GM21447 (cell line): ENCODE data around the gene CRYGC.
"Not testable (repeated sequence)": the region's sequence is repeated elsewhere in the genome, so short reads cannot be mapped to it uniquely, and the experiment has no call there.

Experiments used
- ATAC-seq: cut with Tn5 transposase; IDR thresholded peaks from one replicate; pipeline ENCODE4 v1.9.1; 2021; ENCODE audit not compliant: unreplicated experiment

The CRYGC gene

DNA sequence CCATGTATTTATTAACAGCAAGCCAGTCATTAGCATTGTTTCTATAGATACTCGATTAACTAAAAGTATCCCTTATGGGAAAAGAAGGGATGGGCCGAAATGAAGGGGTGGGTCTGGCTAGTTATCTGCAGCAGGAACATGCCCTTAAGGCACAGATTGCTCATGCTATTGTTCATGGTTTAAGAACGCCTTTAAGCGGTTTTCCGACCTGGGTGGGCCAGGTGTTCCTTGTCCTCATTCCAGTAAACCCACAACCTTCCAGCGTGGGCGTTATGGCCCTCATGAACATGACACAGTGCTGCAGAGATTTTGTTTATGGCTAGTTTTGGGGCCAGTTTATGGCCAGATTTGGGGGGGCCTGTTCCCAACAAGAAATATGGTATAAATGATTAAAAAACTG, 8.7 kb upstream of the CRYGC start:
- ATAC-seq = not testable (repeated sequence)

DNA sequence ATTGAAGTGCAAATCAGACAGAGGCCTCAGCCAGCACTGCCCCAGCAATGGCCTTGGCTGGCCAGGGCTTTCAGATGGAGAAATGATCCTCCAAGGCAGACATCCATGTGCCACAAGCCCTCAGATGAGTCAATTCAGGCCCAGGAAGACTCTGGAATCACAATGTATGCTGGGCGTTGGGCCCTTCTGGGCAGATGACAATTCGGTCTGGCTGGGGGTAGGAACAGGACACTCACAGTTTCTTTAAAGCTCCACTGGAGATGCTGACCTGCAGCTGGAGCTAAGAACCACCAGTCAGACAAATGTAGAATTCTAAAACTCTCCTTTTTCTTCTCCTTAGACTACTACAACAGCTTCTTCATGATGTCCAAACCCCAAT, 7.1 kb upstream of the CRYGC start:
- no peak for ATAC-seq

DNA sequence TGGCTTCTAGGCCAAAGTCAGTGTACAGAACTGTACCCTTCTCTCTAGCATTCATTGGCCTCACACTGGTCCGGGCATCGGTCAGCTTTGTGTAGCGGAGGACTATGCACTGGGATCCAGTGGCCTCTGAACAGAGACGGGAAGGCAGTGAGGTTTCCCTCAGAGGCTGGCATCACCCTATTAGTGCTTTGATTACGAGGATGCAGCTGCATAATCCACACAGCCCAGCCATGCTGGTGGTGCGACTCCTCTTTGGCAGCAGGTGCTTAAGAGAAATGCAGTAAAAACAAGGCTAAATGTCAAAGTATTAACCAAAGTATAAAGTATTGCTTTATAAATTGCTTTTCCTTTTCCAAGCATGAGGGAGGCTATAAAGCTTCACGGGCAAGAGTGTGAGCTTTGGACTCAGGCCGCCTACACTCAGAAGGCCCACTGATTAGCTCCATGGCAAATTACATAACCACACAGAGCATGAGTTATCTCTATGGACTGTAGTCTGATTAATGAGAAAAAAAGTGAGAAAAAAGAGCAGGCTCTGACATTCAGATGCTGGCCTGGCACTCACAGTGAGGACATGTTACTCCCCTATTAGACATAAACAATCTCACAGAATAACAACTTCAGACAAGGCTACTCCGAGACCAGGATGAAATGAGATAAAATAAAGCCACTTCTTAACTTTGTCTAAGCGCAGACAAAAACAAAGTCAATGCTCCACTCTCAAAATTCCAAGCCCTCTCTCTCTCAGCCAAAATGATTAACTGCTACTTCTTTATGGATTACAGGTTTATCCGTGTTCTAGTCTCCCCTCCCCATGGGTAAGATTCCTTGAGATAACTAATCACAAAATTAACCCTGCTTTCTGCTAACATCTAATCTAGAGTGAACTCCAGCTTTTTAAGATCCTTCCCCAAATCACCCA, 6.4 kb upstream of the CRYGC start:
- no peak for ATAC-seq

DNA sequence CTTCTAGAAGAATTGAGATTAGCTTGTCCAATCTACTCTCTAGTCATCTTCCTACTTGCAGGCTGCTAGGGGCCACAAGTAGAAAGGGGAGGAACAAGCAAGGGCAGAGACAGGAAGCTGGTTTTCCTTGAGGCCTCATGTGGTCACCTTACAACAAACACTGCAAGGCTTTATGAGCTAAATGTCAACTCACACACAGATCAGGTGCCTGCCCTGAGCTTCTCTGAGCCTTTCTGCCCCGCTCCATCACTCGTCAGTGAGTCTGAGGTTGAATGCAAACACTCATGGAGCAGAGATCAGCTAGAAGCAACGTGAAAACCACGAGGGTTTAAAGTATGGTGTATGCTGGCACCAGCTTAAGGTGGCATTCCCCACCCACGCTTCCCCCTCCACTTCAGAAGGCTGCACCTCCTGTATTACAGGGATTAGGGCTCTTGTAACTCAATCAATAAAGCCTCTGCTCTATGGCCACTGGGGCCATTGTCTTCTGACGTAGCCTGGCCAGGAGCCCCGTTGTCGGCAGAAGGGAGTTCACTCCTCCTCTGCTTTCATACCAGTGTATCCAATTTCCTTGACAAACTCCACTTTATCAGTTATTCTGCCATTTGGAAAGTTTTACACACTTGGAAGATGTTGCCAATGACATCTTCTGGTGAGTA, 5.4 kb upstream of the CRYGC start:
- ATAC-seq = peak; percentile 61

DNA sequence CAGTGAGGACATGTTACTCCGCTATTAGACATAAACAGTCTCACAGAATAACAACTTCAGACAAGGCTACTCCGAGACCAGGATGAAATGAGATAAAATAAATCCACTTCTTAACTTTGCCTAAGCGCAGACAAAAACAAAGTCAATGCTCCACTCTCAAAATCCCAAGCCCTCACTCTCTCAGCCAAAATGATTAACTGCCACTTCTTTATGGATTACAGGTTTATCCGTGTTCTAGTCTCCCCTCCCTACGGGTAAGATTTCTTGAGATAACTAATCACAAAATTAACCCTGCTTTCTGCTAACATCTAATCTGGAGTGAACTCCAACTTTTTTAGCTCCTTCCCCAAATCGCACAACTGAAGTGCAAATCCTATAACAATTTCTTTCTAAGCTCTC, 1.1 kb upstream of the CRYGC start:
- ATAC-seq = no peak

DNA sequence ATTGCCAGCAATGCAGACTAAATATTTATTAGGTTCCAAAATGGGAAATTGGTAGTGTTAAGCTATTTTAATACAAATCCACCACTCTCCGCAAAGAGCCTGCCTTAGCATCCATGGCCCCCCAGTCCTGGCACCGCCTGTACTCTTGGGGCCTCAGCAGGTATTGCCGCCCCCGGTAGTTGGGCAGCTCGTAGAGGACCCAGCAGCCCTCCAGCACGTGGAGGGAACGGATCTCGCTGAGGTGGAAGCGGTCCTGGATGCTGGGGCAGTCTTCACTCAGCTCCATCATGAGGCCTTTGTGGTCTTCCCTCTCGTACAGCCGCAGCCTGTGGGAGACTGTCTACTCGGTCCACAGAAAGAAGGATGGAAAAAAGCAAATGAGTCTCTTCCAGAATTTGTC, 1.5 kb downstream of the CRYGC start:
- no peak for ATAC-seq

DNA sequence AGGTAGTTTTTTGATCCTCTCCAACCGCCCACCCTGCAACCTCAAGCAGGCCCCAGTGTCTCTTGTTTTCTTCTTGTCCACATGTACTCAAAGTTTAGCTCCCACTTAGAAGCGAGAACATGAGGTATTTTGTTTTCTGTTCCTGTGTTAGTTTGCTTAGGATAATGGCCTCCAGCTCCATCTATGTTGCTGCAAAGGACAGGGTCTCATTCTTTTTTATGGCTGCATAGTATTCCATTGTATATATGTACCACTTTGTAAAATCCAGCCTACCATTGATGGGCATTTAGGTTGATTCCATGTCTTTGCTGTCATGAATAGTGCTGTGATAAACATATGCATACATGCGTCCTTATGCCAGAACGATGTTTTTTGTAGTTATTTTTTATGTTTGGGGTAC, 2.5 kb downstream of the CRYGC start:
- ATAC-seq = no peak

DNA sequence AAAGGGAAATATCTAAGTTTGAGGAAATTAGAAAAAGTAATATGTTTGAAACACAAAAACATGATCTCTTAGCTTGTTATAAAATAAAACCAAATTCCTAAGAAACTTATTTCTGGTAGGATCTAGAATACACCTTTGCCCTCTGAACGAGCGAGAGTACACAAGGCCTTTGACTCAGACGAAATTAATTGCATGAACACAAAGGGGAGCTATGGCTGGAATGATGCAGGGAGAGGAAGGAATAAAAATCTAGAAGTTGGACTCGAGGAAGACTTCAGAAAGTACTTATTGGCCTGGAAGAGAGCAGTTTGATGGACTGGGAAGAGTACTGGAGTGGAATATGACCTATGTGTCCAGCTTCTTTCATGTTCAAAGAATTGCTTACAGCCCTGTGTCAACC, 4.4 kb downstream of the CRYGC start:
- no peak for ATAC-seq

DNA sequence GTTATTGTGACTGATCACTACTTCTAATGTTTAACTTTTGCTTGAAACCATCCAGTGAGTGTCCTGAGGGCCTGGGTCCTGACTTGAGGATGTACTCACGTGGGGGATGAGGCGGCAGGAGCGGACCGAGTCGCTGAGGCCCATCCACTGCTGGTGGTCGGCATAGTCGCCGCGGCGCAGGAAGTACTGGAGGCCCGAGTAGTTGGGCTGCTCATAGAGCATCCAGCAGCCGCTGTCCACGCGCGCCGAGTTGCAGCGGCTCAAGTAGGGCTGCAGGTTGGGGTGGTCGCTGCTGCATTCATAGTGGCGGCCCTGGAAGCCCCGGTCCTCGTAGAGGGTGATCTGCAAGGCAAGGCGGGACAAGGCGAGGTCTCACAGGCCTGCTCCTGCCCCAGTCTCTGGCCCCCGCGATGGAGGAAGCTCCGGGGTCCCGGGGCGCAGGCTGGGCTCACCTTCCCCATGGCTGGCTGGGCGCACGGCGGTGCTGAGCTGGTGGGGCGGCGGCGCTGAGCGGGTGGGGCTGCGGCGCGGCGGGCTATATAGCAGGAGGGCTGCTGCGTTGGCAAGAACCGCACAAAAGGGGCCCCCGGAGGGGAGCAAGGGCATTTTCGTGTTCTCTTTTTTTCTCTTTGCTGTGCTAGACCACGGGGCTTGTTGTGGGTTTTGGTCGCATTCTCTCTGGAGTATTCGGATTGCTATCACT, 5.5 kb downstream of the CRYGC start, which contains the start of gene CRYGD:
CRYGD (minus strand) TSS at position 512 of the 703 bp plus-strand sequence; CDS start at position 461, 51 bp downstream.
- not testable (repeated sequence) for ATAC-seq

DNA sequence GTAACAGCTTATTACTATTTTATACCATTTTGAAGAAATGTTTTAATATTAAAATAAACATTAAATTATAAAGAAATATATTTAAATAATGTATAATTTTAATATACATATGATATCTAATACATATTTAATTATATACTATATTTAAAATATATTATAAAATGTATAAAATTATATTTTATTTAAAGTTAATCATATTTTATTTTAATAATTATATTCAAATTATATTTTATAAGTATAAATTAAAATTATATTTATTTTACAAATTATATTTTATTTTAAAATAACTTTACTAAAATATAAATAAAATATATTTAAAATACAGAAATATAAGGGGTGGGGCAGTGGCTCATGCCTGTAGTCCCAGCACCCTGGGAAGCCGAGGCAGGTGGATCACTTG, 7.4 kb downstream of the CRYGC start:
- ATAC-seq = no peak

DNA sequence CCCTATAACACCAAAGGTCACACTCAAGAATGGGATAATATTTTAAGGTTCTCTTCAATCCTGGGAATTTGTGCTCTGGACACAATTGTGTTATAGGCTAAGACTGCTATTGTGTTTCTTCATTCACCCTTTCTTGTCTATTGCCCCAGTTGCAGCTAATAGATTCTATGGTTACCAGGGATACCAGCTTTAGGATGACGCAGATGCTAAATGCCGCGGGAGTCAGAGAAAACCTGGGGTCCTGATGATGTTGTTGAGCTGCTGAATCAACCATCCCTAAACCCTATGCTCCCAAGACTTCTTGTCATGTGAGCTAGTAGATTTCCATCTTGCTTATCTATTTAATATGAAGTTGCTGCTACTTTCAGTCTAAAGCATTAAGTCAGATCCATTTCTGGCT, 10.7 kb downstream of the CRYGC start:
- no peak for ATAC-seq

DNA sequence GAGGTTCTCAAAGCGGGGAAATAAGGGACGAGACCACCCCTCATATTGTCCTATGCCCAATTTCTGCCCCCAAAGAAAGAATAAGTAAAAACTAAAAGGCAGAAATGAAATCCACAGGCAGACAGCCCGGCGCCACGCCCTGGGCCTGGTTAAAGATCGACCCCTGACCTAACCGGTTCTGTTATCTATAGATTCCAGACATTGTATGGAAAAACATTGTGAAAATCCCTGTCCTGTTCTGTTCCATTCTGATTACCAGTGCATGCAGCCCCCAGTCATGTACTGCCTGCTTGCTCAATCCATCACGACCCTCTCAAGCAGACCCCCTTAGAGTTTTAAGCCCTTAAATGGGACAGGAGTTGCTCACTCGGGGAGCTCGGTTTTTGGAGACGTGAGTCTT, 12.2 kb downstream of the CRYGC start:
- ATAC-seq = not testable (repeated sequence)

DNA sequence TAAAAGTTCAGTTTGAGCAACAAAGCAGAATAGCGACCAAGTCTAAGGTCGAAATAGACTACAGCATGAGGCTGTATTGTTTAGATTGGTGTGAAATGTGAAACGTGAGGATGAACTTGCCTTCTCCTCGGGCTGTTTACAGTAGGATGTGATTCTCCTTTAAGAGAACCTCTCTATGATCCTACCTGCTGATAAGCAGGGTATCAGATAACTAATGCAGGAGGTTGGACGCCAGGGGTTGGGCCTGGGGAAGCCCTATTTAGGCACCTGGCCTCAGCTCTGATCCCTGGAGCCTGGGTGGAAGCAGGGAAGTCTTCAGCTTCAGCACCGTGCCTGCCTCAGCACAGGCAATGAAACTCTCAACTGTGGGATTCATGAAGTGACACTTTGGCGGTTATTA, 16.7 kb downstream of the CRYGC start:
- ATAC-seq = no peak

DNA sequence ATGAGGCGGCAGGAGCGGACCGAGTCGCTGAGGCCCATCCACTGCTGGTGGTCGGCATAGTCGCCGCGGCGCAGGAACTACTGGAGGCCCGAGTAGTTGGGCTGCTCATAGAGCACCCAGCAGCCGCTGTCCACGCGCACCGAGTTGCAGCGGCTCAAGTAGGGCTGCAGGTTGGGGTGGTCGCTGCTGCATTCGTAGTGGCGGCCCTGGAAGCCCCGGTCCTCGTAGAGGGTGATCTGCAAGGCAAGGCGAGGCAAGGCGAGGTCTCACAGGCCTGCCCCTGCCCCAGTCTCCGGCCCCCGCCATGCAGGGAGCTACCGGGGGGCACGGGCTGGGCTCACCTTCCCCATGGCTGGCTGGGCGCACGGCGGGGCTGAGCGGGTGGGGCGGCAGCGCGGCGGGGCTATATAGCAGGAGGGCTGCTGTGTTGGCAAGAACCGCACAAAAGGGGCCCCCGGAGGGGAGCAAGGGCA, 17.3 kb downstream of the CRYGC start:
- not testable (repeated sequence) for ATAC-seq

DNA sequence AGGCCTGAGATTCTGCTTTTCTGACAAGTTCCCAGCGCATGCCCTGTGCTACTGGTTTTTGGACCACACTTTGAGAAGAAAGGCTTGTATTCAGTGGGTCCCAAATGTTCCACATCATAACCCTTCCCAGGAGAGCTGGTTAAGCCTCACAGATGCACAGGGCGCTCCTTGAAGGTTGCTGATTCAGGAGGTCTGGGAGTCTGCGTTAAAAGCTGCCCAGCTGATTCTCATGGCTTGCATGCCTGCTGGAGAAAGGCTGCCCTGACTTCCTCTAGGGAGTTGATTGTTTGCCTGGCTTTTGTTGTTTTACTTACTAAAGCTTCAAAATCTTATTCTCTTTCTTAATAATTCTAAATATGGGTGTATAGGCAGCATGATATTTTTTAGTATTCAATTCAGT, 26.0 kb downstream of the CRYGC start:
- ATAC-seq = no peak

DNA sequence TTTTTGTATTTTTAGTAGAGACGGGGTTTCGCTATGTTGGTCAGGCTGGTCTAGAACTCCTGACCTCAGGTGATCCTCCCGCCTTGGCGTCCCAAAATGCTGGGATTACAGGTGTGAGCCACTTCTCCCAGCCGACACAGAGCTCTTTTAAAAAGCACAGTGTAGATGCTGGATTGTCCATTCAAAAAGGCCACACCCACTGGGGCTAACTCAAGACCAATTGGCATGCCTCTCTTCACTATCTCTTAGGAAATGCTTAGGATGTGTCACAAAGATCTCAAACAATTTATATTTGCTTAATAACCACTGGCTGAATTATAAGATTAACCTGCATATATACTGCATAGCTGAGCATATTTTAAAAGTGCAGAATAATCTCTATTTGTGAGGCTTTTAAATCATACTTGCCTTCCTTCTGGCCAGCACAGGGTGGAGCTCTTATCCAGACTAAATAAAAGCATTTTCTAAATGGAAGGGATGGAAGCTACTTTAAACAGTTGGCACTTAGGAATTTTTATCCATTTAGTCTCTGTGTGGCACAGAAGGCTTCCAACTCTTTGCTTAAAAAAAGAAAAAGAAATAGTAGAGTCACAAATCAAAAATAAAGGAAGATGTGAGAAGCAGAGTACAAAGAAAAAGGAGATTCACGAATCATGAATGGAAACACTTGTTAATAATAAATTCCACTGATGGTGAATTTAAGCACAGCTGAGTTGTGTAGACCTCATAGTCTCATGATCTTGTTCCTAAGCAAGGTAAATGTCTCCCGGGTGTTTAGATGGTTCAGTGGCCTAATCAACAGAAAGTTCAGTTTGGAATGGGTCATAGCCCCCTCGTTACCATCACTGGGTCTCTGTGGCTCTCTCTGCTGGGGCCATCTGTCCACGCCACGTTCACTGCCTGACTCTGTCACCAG, 27.7 kb downstream of the CRYGC start:
- ATAC-seq = no peak

DNA sequence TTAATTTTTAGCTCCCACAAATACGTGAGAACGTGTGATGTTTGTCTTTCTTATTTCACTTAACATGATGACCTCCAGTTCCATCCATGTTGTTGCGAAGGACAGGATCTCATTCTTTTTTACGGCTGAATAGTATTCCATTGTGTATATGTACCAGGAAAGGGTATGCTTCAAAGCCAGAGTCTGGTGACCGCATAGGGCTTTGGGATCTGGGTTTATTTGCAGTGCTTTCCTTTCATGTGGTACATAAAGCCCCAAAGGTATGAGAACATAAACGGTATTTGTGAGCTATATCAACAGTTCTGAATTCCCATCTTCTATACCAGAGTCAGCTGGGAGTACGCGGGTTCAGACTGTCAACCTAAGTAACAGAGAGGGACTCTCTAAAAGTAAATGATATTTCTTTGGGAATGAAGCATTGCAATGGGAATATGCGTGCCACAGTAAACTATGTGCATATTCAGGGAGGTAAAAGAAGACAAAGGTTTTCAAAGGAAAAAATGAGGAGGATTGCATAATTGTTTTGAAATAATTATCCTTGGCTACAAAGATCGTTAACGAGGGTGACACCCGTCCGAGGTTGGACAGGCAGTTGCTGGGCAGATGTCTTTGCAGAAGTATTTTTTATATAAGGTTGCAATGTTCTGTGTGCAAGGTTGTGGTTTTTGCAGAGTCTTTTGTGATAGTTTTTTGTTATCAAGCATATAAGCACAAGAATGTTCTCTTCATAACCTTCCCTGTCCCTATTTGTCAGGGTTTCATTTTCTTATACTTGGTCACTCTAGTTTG, 29.8 kb downstream of the CRYGC start:
- ATAC-seq = no peak

DNA sequence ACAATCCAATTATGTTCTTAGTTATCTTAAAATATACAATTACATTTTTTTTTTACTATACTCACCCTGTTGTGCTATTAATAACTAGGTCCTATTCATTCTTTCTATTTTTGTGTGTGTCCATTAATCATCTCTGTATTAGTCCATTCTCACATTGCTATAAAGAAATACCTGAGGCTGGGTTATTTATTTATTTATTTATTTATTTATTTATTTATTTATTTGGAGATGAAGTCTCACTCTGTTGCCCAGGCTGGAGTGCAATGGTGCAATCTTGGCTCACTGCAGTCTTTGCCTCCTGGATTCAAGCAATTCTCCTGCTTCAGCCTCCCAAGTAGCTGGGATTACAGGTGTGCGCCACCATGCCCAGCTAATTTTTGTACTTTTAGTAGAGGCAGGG, 30.9 kb downstream of the CRYGC start:
- ATAC-seq = not testable (repeated sequence)

DNA sequence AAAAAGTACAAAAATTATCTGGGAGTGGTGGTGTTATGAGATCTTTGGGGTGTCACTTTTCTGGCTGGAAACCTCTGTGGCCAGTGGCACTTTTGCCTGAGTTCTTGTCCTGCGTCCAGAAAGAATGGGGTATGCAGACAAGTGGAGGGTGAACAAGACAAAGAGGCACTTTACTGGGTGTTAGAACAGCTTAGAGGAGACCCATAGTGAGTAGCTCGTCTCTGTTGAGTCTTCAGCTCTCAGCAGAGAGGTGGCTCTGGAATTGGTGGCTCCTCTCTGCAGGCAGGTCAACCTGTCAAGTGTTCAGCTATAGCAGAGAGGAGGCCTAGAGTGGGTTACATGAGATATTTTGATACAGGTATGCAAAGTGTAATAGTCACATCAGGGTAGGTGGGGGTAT, 31.4 kb downstream of the CRYGC start:
- no peak for ATAC-seq

DNA sequence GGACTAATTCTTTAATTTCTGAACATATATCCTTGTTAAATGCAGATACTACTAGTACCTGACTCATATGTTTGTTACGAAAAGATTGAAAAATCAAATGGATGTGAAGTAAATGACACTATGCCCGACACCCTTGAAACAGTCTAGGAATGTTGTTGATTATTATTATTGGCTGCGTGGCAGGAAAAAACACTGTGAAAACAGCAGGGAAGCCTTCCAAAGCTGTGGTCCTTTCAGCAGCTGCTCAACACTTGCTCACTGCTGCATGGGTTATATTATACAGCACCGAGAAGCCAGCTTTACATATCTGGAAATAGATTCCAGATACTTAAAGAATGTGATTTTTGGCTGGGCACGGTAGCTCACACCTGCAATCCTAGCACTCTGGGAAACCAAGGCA, 31.8 kb downstream of the CRYGC start:
- no peak for ATAC-seq
